H9 (cell line): ENCODE results near the gene CD151. TPM values are rescaled to one million over a fixed set of nuclear protein-coding genes. Genes with fewer than 3 reads are reported as not detected.

Experiments used
- DNase-seq: peaks from one replicate; pipeline ENCODE4 v3.0.0-alpha.2; 2017
- H2AFZ ChIP-seq: one replicate; pipeline ENCODE4 v1.6.1; 2013; ENCODE audit warnings: mild to moderate bottlenecking, low read length, control low read depth, moderate library complexity
- H2AK5ac ChIP-seq: 2 replicates; pipeline ENCODE4 v1.6.1; 2013; ENCODE audit warnings: low read length, control low read depth, mixed read lengths; ENCODE audit not compliant: insufficient read length
- H2BK120ac ChIP-seq: one replicate; pipeline ENCODE4 v1.6.1; 2013; ENCODE audit warnings: low read depth, mild to moderate bottlenecking, low read length, control low read depth, inconsistent platforms; ENCODE audit not compliant: poor library complexity, severe bottlenecking
- H2BK12ac ChIP-seq: 2 replicates; pipeline ENCODE4 v1.6.1; 2013; ENCODE audit warnings: low read length, control low read depth, mixed read lengths, low read depth; ENCODE audit not compliant: insufficient read length
- H2BK15ac ChIP-seq: 2 replicates; pipeline ENCODE4 v1.6.1; 2013; ENCODE audit warnings: low read depth, low read length, control low read depth
- H2BK20ac ChIP-seq: one replicate; pipeline ENCODE4 v1.6.1; 2013; ENCODE audit warnings: low read depth, mild to moderate bottlenecking, low read length, control low read depth, inconsistent platforms; ENCODE audit not compliant: poor library complexity, severe bottlenecking
- H2BK5ac ChIP-seq: 2 replicates; pipeline ENCODE4 v1.6.1; 2013; ENCODE audit warnings: low read length, control low read depth, mixed read lengths; ENCODE audit not compliant: insufficient read length
- H3K14ac ChIP-seq: 2 replicates; pipeline ENCODE4 v1.6.1; 2013; ENCODE audit warnings: low read length, control low read depth; ENCODE audit not compliant: insufficient read depth
- H3K18ac ChIP-seq: 2 replicates; pipeline ENCODE4 v1.6.1; 2013; ENCODE audit warnings: low read depth, mild to moderate bottlenecking, mixed read lengths, low read length, control low read depth; ENCODE audit not compliant: insufficient read length
- H3K23ac ChIP-seq: 2 replicates; pipeline ENCODE4 v1.6.1; 2013; ENCODE audit warnings: low read length, control low read depth, mixed read lengths, low read depth; ENCODE audit not compliant: insufficient read length
- H3K23me2 ChIP-seq: 2 replicates; pipeline ENCODE4 v1.6.1; 2013; ENCODE audit warnings: low read depth, mild to moderate bottlenecking, mixed read lengths, low read length, control low read depth; ENCODE audit not compliant: insufficient read length, poor library complexity, severe bottlenecking
- H3K27ac ChIP-seq: 2 replicates; pipeline ENCODE4 v1.5.1; 2013; ENCODE audit warnings: low read length, control low read depth, mixed read lengths, low read depth; ENCODE audit not compliant: insufficient read length
- H3K27me3 ChIP-seq: 2 replicates; pipeline ENCODE4 v1.6.1; 2013; ENCODE audit warnings: low read length, control low read depth, inconsistent platforms; ENCODE audit not compliant: insufficient read depth
- H3K4ac ChIP-seq: 2 replicates; pipeline ENCODE4 v1.6.1; 2013; ENCODE audit warnings: low read depth, mild to moderate bottlenecking, control low read depth, inconsistent platforms, low read length, moderate library complexity
- H3K4me1 ChIP-seq: 2 replicates; pipeline ENCODE4 v1.6.1; 2013; ENCODE audit warnings: low read length, control low read depth, inconsistent platforms; ENCODE audit not compliant: insufficient read depth
- H3K4me2 ChIP-seq: 2 replicates; pipeline ENCODE4 v1.6.1; 2013; ENCODE audit warnings: low read length, control low read depth, mixed read lengths; ENCODE audit not compliant: insufficient read length, insufficient read depth
- H3K56ac ChIP-seq: 2 replicates; pipeline ENCODE4 v1.6.1; 2013; ENCODE audit warnings: low read depth, mild to moderate bottlenecking, mixed read lengths, low read length, control low read depth; ENCODE audit not compliant: insufficient read length
- H3K79me1 ChIP-seq: 2 replicates; pipeline ENCODE4 v1.6.1; 2013; ENCODE audit warnings: low read depth, mild to moderate bottlenecking, moderate library complexity, low read length, control low read depth, inconsistent platforms; ENCODE audit not compliant: insufficient read depth, poor library complexity, severe bottlenecking
- H3K79me2 ChIP-seq: 2 replicates; pipeline ENCODE4 v1.6.1; 2013; ENCODE audit warnings: low read length, control low read depth, inconsistent platforms; ENCODE audit not compliant: insufficient read depth
- H3K9ac ChIP-seq: 2 replicates; pipeline ENCODE4 v1.6.1; 2013; ENCODE audit warnings: low read length, control low read depth, mixed read lengths; ENCODE audit not compliant: insufficient read length; ENCODE audit errors: extremely low read depth
- H3K9me3 ChIP-seq: one replicate; pipeline ENCODE4 v1.6.1; 2013; ENCODE audit warnings: low read depth, low read length, inconsistent platforms; ENCODE audit not compliant: control insufficient read depth
- H3T11ph ChIP-seq: one replicate; pipeline ENCODE4 v1.6.1; 2013; ENCODE audit warnings: mild to moderate bottlenecking, low read length, control low read depth, inconsistent platforms
- H4K20me1 ChIP-seq: one replicate; pipeline ENCODE4 v1.6.1; 2013; ENCODE audit not compliant: control insufficient read depth, insufficient read length, insufficient read depth
- H4K5ac ChIP-seq: 2 replicates; pipeline ENCODE4 v1.6.1; 2013; ENCODE audit warnings: low read depth, mild to moderate bottlenecking, mixed read lengths, low read length, control low read depth; ENCODE audit not compliant: insufficient read length
- H4K8ac ChIP-seq: replicated peaks from 2 replicates; pipeline ENCODE4 v1.6.1; 2013; ENCODE audit warnings: low read length, control low read depth, mixed read lengths, low read depth; ENCODE audit not compliant: insufficient read length
- H4K91ac ChIP-seq: 2 replicates; pipeline ENCODE4 v1.6.1; 2013; ENCODE audit warnings: low read depth, mild to moderate bottlenecking, moderate library complexity, mixed read lengths, low read length, control low read depth; ENCODE audit not compliant: insufficient read length
- H3K27ac Mint-ChIP-seq, 3 experiments: 2 replicates in 2 of 3; 3 replicates in 1 of 3; pipeline ENCODE4 v1.8.0; 2020 to 2021; ENCODE audit warnings: mixed read lengths in 3 of 3, mild to moderate bottlenecking in 1 of 3, moderate library complexity in 1 of 3
- H3K27me3 Mint-ChIP-seq: 2 replicates; pipeline ENCODE4 v1.8.0; 2021; ENCODE audit warnings: low read depth, mild to moderate bottlenecking, moderate library complexity, mixed read lengths
- H3K36me3 Mint-ChIP-seq, 3 experiments: 2 replicates in 2 of 3; 3 replicates in 1 of 3; pipeline ENCODE4 v1.8.0; 2020 to 2021; ENCODE audit warnings: low read depth in 3 of 3, mixed read lengths in 3 of 3; ENCODE audit not compliant: insufficient read depth in 1 of 3
- H3K4me1 Mint-ChIP-seq, 2 experiments: 2 replicates each; pipeline ENCODE4 v1.8.0; 2020; ENCODE audit warnings: mixed read lengths in 2 of 2
- H3K4me3 Mint-ChIP-seq, 2 experiments: 2 replicates in 1 of 2; 3 replicates in 1 of 2; pipeline ENCODE4 v1.8.0; 2020 to 2021; ENCODE audit warnings: mild to moderate bottlenecking in 2 of 2, mixed read lengths in 2 of 2, moderate library complexity in 1 of 2
- H3K9me3 Mint-ChIP-seq, 2 experiments: 2 replicates in 1 of 2; 3 replicates in 1 of 2; pipeline ENCODE4 v1.8.0; 2020; ENCODE audit warnings: mild to moderate bottlenecking in 2 of 2, mixed read lengths in 2 of 2, moderate library complexity in 1 of 2
- CTCF ChIP-seq: fragments of 200-600 bp; sonication (generic); conservative IDR thresholded peaks from 3 replicates; pipeline ENCODE4 v1.8.0; 2021; ENCODE audit warnings: antibody characterized with exemption, mild to moderate bottlenecking
- WGBS: extraction: QIAGEN DNeasy Blood & Tissue Kit; methylation state at CpG from one replicate; pipeline ENCODE4 v1.1.7; 2013; ENCODE audit warnings: missing lambda C conversion rate, low lambda C conversion rate, mixed read lengths; ENCODE audit not compliant: insufficient read length; ENCODE audit errors: extremely low coverage; 5-methylcytosine and 5-hydroxymethylcytosine counted together
- total RNA-seq: library from RNA; stranded (reverse); gene quantifications from 2 replicates; pipeline ENCODE4 v1.2.1, GENCODE V29; 2021

The CD151 gene
- total RNA-seq, 1 experiment from 2014 or later, result 138 TPM

GRCh38 chr11:791658-792534, 40.9 kb upstream of the CD151 start:
- H3K23me2 ChIP-seq, result peaks cover 5% of the 10 kb centered on the region
- Mint-ChIP-seq H3K36me3 (peaks cover 0 to 16% (median 3%) of the 10 kb centered on the region in 3 experiments; a peak in 2 of 7 replicates), H3K4me3 (no peak overlapping the region), H3K27me3 (no peaks in the 10 kb centered on the region), H3K9me3 (no peaks in the 10 kb centered on the region), H3K4me1 (peaks cover 11 to 37% of the 10 kb centered on the region in 2 experiments), H3K27ac (no peak overlapping the region)
- no peak overlapping the region for H3K18ac ChIP-seq
- no peak overlapping the region for H4K5ac ChIP-seq
- no peaks in the 10 kb centered on the region for H3K79me1 ChIP-seq
- no peak overlapping the region for H3K23ac ChIP-seq
- no peak overlapping the region for H2AFZ ChIP-seq
- H3K27ac ChIP-seq, result no peak overlapping the region
- H2BK15ac ChIP-seq, result no peak overlapping the region
- H3K4me2 ChIP-seq, result no peak overlapping the region
- no peak overlapping the region for H2AK5ac ChIP-seq
- no peak overlapping the region for H3K9ac ChIP-seq
- no peaks in the 10 kb centered on the region for H3K27me3 ChIP-seq
- TF ChIP-seq CTCF, result no peak
- no peaks in the 10 kb centered on the region; the same call in 1 of the 2 replicates for H3K4me1 ChIP-seq
- H2BK12ac ChIP-seq, result no peak overlapping the region
- H4K91ac ChIP-seq, result no peak overlapping the region
- H3K4ac ChIP-seq, result no peak overlapping the region
- H4K8ac ChIP-seq, result no peak overlapping the region
- no peak overlapping the region for H2BK5ac ChIP-seq
- no peak for DNase-seq
- H3K14ac ChIP-seq, result no peak overlapping the region
- H3T11ph ChIP-seq, result no peak overlapping the region
- peaks cover 2% of the 10 kb centered on the region for H4K20me1 ChIP-seq
- no peak overlapping the region for H3K56ac ChIP-seq
- H3K9me3 ChIP-seq, result no peaks in the 10 kb centered on the region
- H2BK120ac ChIP-seq, result no peak overlapping the region
- no peak overlapping the region for H2BK20ac ChIP-seq
- WGBS, result no CpG with 5 or more reads among the region's 49 CpGs
- H3K79me2 ChIP-seq, result no peaks in the 10 kb centered on the region
